GM23338 (cell line): ENCODE data around the gene LINGO1. TPM values are rescaled to one million over a fixed set of nuclear protein-coding genes. Genes with fewer than 3 reads are reported as not detected.

Source experiments
- ATAC-seq: fragments of 200-7000 bp; cut with Tn5 transposase; 3 replicates; pipeline ENCODE4 v1.9.1; 2020
- DNase-seq: peaks from one replicate; pipeline ENCODE4 v3.0.0-alpha.2; 2015; ENCODE audit warnings: low spot score
- H2AFZ ChIP-seq: fragments of 200-600 bp; sonication (generic); 2 replicates; pipeline ENCODE4 v1.8.0; 2016; ENCODE audit warnings: antibody characterized with exemption, mild to moderate bottlenecking, moderate library complexity
- H3F3A ChIP-seq: fragments of 200-600 bp; sonication (generic); replicated peaks from 2 replicates; pipeline ENCODE4 v1.8.0; 2017; ENCODE audit warnings: antibody characterized with exemption, mixed run types, low read depth
- H3K27ac ChIP-seq: fragments of 200-600 bp; sonication (generic); 2 replicates; pipeline ENCODE4 v1.6.1; 2016; ENCODE audit warnings: low read depth
- H3K27me3 ChIP-seq: fragments of 200-600 bp; sonication (generic); 2 replicates; pipeline ENCODE4 v1.8.0; 2016; ENCODE audit warnings: mild to moderate bottlenecking, mixed run types, moderate library complexity; ENCODE audit not compliant: insufficient read depth
- H3K36me3 ChIP-seq: fragments of 200-600 bp; sonication (generic); 2 replicates; pipeline ENCODE4 v1.8.0; 2016; ENCODE audit warnings: mild to moderate bottlenecking; ENCODE audit not compliant: insufficient read depth
- H3K4me1 ChIP-seq: fragments of 200-600 bp; sonication (generic); 2 replicates; pipeline ENCODE4 v1.8.0; 2016; ENCODE audit warnings: mild to moderate bottlenecking, moderate library complexity; ENCODE audit not compliant: insufficient read depth
- H3K4me2 ChIP-seq: fragments of 200-600 bp; sonication (generic); 2 replicates; pipeline ENCODE4 v1.7.1; 2017; ENCODE audit warnings: mixed run types
- H3K4me3 ChIP-seq: fragments of 200-600 bp; sonication (generic); 2 replicates; pipeline ENCODE4 v1.6.1; 2016; ENCODE audit warnings: mixed run types
- H3K79me2 ChIP-seq: fragments of 200-600 bp; sonication (generic); replicated peaks from 2 replicates; pipeline ENCODE4 v1.8.0; 2017; ENCODE audit warnings: mild to moderate bottlenecking; ENCODE audit not compliant: insufficient read depth
- H3K9me2 ChIP-seq: fragments of 200-600 bp; sonication (generic); 2 replicates; pipeline ENCODE4 v1.8.0; 2017; ENCODE audit not compliant: insufficient read depth
- H4K20me1 ChIP-seq: fragments of 200-600 bp; sonication (generic); replicated peaks from 2 replicates; pipeline ENCODE4 v1.8.0; 2017; ENCODE audit warnings: mild to moderate bottlenecking; ENCODE audit not compliant: insufficient read depth
- H3K27ac Mint-ChIP-seq: 2 replicates; pipeline ENCODE4 v1.8.0; 2020; ENCODE audit warnings: inconsistent platforms, mild to moderate bottlenecking, moderate library complexity, mixed read lengths
- H3K27me3 Mint-ChIP-seq: 3 replicates; pipeline ENCODE4 v1.8.0; 2022; ENCODE audit warnings: low read depth, mild to moderate bottlenecking, moderate library complexity, mixed read lengths, inconsistent platforms; ENCODE audit not compliant: insufficient read depth, poor library complexity
- H3K36me3 Mint-ChIP-seq: 3 replicates; pipeline ENCODE4 v1.8.0; 2021; ENCODE audit warnings: low read depth, mild to moderate bottlenecking, inconsistent platforms, moderate library complexity, mixed read lengths
- H3K4me1 Mint-ChIP-seq: 3 replicates; pipeline ENCODE4 v1.8.0; 2020; ENCODE audit warnings: mild to moderate bottlenecking, inconsistent platforms, mixed read lengths
- H3K4me3 Mint-ChIP-seq: 3 replicates; pipeline ENCODE4 v1.8.0; 2021; ENCODE audit warnings: moderate library complexity, mild to moderate bottlenecking, inconsistent platforms, mixed read lengths
- H3K9me3 Mint-ChIP-seq: 3 replicates; pipeline ENCODE4 v1.8.0; 2020; ENCODE audit warnings: moderate library complexity, mild to moderate bottlenecking, inconsistent platforms, mixed read lengths
- EZH2 ChIP-seq: fragments of 200-600 bp; sonication (generic); IDR thresholded peaks from one replicate; pipeline ENCODE4 v1.8.0; 2017; ENCODE audit warnings: antibody characterized with exemption, mild to moderate bottlenecking, low read depth; ENCODE audit not compliant: unreplicated experiment
- NANOG ChIP-seq: IDR thresholded peaks from 2 replicates; pipeline ENCODE4 v1.6.1; 2016; ENCODE audit warnings: antibody characterized with exemption, borderline replicate concordance
- STAT1 ChIP-seq: IDR thresholded peaks from one replicate; pipeline ENCODE4 v1.6.1; 2016; ENCODE audit warnings: antibody characterized with exemption; ENCODE audit not compliant: unreplicated experiment
- ZNF114 ChIP-seq: fragments of 250-450 bp; sonication (Bioruptor Pico); IDR thresholded peaks from 2 replicates; pipeline ENCODE4 v1.5.0; 2020; ENCODE audit warnings: mild to moderate bottlenecking, moderate library complexity
- polyA plus RNA-seq: library from polyadenylated mRNA; unstranded; fragments of >200 nt; fragmentation: Nextera tagmentation; extraction: Ambion mirVana; gene quantifications from 2 replicates; pipeline ENCODE4 v1.2.1, GENCODE V29; 2016
- total RNA-seq: library from RNA; depleted of rRNA; stranded (reverse); fragments of >200 nt; shearing (Covaris generic); gene quantifications from 2 replicates; pipeline ENCODE4 v1.2.3, GENCODE V29; 2014
- TF ChIP-seq, protein P1 (sequence below): IDR thresholded peaks from one replicate; pipeline ENCODE4 v1.6.1; 2018; ENCODE audit warnings: antibody characterized with exemption; ENCODE audit not compliant: unreplicated experiment
- TF ChIP-seq, protein P2 (sequence below): fragments of 250-450 bp; sonication (Bioruptor Pico); IDR thresholded peaks from 2 replicates; pipeline ENCODE4 v1.5.0; 2020; ENCODE audit warnings: mild to moderate bottlenecking, moderate library complexity

Gene LINGO1
- total and polyA plus RNA-seq, 2 experiments from 2014 or later = 16.9 to 63.1 TPM

DNA sequence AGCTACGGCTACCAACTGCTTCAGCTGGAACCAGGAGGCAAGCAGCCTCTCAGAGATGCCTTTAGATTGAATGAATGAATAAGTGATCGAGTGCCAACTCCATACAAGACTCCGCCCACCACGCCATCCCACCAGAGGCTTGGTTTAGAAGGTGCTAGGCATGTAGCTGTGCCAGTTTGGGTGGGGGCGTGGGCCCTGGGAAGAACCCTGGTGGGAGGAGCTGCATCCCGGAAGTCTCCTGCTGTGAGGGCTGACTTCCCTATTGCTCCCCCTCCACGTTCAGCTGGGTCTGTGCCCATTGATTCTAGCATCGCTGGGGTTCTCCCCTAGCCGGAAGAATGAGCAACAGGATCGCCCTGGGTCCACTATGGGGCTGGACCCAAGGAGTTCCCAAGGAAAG is 20.9 kb downstream of the LINGO1 start (continued):
- TF ChIP-seq, protein P1, sequence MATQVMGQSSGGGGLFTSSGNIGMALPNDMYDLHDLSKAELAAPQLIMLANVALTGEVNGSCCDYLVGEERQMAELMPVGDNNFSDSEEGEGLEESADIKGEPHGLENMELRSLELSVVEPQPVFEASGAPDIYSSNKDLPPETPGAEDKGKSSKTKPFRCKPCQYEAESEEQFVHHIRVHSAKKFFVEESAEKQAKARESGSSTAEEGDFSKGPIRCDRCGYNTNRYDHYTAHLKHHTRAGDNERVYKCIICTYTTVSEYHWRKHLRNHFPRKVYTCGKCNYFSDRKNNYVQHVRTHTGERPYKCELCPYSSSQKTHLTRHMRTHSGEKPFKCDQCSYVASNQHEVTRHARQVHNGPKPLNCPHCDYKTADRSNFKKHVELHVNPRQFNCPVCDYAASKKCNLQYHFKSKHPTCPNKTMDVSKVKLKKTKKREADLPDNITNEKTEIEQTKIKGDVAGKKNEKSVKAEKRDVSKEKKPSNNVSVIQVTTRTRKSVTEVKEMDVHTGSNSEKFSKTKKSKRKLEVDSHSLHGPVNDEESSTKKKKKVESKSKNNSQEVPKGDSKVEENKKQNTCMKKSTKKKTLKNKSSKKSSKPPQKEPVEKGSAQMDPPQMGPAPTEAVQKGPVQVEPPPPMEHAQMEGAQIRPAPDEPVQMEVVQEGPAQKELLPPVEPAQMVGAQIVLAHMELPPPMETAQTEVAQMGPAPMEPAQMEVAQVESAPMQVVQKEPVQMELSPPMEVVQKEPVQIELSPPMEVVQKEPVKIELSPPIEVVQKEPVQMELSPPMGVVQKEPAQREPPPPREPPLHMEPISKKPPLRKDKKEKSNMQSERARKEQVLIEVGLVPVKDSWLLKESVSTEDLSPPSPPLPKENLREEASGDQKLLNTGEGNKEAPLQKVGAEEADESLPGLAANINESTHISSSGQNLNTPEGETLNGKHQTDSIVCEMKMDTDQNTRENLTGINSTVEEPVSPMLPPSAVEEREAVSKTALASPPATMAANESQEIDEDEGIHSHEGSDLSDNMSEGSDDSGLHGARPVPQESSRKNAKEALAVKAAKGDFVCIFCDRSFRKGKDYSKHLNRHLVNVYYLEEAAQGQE = no peak
- TF ChIP-seq EZH2 (no peak), STAT1 (no peak), NANOG (no peak)
- TF ChIP-seq, protein P2, sequence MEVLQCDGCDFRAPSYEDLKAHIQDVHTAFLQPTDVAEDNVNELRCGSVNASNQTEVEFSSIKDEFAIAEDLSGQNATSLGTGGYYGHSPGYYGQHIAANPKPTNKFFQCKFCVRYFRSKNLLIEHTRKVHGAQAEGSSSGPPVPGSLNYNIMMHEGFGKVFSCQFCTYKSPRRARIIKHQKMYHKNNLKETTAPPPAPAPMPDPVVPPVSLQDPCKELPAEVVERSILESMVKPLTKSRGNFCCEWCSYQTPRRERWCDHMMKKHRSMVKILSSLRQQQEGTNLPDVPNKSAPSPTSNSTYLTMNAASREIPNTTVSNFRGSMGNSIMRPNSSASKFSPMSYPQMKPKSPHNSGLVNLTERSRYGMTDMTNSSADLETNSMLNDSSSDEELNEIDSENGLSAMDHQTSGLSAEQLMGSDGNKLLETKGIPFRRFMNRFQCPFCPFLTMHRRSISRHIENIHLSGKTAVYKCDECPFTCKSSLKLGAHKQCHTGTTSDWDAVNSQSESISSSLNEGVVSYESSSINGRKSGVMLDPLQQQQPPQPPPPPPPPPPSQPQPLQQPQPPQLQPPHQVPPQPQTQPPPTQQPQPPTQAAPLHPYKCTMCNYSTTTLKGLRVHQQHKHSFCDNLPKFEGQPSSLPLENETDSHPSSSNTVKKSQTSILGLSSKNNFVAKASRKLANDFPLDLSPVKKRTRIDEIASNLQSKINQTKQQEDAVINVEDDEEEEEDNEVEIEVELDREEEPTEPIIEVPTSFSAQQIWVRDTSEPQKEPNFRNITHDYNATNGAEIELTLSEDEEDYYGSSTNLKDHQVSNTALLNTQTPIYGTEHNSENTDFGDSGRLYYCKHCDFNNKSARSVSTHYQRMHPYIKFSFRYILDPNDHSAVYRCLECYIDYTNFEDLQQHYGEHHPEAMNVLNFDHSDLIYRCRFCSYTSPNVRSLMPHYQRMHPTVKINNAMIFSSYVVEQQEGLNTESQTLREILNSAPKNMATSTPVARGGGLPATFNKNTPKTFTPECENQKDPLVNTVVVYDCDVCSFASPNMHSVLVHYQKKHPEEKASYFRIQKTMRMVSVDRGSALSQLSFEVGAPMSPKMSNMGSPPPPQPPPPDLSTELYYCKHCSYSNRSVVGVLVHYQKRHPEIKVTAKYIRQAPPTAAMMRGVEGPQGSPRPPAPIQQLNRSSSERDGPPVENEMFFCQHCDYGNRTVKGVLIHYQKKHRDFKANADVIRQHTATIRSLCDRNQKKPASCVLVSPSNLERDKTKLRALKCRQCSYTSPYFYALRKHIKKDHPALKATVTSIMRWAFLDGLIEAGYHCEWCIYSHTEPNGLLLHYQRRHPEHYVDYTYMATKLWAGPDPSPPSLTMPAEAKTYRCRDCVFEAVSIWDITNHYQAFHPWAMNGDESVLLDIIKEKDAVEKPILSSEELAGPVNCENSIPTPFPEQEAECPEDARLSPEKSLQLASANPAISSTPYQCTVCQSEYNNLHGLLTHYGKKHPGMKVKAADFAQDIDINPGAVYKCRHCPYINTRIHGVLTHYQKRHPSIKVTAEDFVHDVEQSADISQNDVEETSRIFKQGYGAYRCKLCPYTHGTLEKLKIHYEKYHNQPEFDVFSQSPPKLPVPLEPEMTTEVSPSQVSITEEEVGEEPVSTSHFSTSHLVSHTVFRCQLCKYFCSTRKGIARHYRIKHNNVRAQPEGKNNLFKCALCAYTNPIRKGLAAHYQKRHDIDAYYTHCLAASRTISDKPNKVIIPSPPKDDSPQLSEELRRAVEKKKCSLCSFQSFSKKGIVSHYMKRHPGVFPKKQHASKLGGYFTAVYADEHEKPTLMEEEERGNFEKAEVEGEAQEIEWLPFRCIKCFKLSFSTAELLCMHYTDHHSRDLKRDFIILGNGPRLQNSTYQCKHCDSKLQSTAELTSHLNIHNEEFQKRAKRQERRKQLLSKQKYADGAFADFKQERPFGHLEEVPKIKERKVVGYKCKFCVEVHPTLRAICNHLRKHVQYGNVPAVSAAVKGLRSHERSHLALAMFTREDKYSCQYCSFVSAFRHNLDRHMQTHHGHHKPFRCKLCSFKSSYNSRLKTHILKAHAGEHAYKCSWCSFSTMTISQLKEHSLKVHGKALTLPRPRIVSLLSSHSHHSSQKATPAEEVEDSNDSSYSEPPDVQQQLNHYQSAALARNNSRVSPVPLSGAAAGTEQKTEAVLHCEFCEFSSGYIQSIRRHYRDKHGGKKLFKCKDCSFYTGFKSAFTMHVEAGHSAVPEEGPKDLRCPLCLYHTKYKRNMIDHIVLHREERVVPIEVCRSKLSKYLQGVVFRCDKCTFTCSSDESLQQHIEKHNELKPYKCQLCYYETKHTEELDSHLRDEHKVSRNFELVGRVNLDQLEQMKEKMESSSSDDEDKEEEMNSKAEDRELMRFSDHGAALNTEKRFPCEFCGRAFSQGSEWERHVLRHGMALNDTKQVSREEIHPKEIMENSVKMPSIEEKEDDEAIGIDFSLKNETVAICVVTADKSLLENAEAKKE (CRISPR knock-in tag) = no peak

DNA sequence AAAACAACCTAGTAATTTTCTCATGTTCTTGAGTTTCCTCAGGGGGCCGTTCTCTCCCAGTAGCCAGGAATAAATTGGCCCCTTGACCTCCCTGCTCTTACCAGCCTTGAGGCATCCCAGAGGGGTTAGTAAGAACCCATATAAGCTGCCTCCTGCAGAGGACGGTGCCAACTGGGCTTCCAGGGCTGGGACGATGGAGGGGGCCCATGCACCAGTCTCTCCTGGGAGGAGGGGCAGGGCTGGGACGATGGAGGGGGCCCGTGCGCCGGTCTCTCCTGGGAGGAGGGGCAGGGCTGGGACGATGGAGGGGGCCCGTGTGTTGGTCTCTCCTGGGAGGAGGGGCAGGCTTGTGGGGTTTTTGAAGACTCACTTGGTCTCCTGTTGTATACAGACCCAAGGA is 22.0 kb downstream of the LINGO1 start:
- H3K27me3 Mint-ChIP-seq = peaks cover 21% of the 10 kb centered on the region
- DNase-seq (no peak), ATAC-seq (peak; percentile 6; the same call in 2 of the 3 replicates)
- TF ChIP-seq ZNF114 (CRISPR knock-in tag) (no peak), NANOG (no peak)
- TF ChIP-seq, protein P2 (CRISPR knock-in tag) = no peak

More for the DNA sequence above, 22.0 kb downstream of the LINGO1 start:
- Mint-ChIP-seq H3K9me3 (no peaks in the 10 kb centered on the region), H3K27ac (no peak overlapping the region), H3K4me3 (no peak overlapping the region), H3K36me3 (peaks cover 22% of the 10 kb centered on the region), H3K4me1 (peaks cover 38% of the 10 kb centered on the region)
- Histone ChIP-seq H3K4me1 (peaks cover 34% of the 10 kb centered on the region), H3K27me3 (no peaks in the 10 kb centered on the region), H4K20me1 (no peaks in the 10 kb centered on the region; the same call in 1 of the 2 replicates), H2AFZ (no peak overlapping the region), H3K36me3 (no peaks in the 10 kb centered on the region), H3K4me3 (no peak overlapping the region), H3F3A (no peaks in the 10 kb centered on the region), H3K79me2 (no peaks in the 10 kb centered on the region), H3K9me2 (no peaks in the 10 kb centered on the region), H3K4me2 (no peak overlapping the region), H3K27ac (no peak overlapping the region)
